ENCODE measurements around the gene NR5A1. TPM values are rescaled to one million over a fixed set of nuclear protein-coding genes. Genes with fewer than 3 reads are reported as not detected.

Gene NR5A1
- total and polyA plus RNA-seq, 2 of the 13 experiments (the other 11 are each of a cell fraction or from before 2014, with no cell fraction given) = 28.9 to 44.7 TPM

- TF ChIP-seq KLF11 (CRISPR knock-in tag; IDR thresholded peaks at IDR 0.05) (0 out of 2 replicates have a peak, but pooled peaks have one; percentile 19), TEF (CRISPR knock-in tag; IDR thresholded peaks at IDR 0.05) (no peak), MED8 (CRISPR knock-in tag; IDR thresholded peaks at IDR 0.05; ENCODE audit: insufficient replicate concordance) (peak; percentile 6), KLF15 (CRISPR knock-in tag; IDR thresholded peaks at IDR 0.05; ENCODE audit: borderline replicate concordance) (no peak), ZNF747 (CRISPR knock-in tag; IDR thresholded peaks at IDR 0.05; ENCODE audit: borderline replicate concordance) (0 out of 2 replicates have a peak, but pooled peaks have one; percentile 40), CEBPB (IDR thresholded peaks at IDR 0.05; ENCODE audit: borderline replicate concordance, low read depth, low read length) (no peak), HDAC2 (CRISPR knock-in tag; IDR thresholded peaks at IDR 0.05) (no peak; the same call in 1 of the 2 replicates), ETV6 (CRISPR knock-in tag; conservative IDR thresholded peaks at IDR 0.05) (no peak), SMAD9 (CRISPR knock-in tag; IDR thresholded peaks at IDR 0.05) (no peak), ZNF124 (CRISPR knock-in tag; IDR thresholded peaks at IDR 0.05) (0 out of 2 replicates have a peak, but pooled peaks have one; percentile 39), NFKB2 (CRISPR knock-in tag; IDR thresholded peaks at IDR 0.05; ENCODE audit: borderline replicate concordance) (no peak), YEATS2 (CRISPR knock-in tag; IDR thresholded peaks at IDR 0.05; ENCODE audit: borderline replicate concordance) (no peak), TSC22D2 (CRISPR knock-in tag; IDR thresholded peaks at IDR 0.05; ENCODE audit: borderline replicate concordance) (no peak), ZNF772 (CRISPR knock-in tag; IDR thresholded peaks at IDR 0.05) (0 out of 2 replicates have a peak, but pooled peaks have one; percentile 28), KDM1A (CRISPR knock-in tag; IDR thresholded peaks at IDR 0.05) (no peak), HDAC6 (IDR thresholded peaks at IDR 0.05; ENCODE audit: low read depth, low read length) (no peak)
- TF ChIP-seq, protein P1, sequence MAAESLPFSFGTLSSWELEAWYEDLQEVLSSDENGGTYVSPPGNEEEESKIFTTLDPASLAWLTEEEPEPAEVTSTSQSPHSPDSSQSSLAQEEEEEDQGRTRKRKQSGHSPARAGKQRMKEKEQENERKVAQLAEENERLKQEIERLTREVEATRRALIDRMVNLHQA (CRISPR knock-in tag; IDR thresholded peaks at IDR 0.05) = no peak
Measured at GRCh38 chr9:124511426-124511840, 4.2 kb upstream of the NR5A1 start (continued).
